OCI-LY1 (cell line): ENCODE results near the gene PSAP.

ENCODE experiments used
- H2AFZ ChIP-seq: fragments of 200-600 bp; sonication (generic), shearing (Covaris generic); 2 replicates; pipeline ENCODE4 v1.6.0; 2014; ENCODE audit warnings: antibody characterized with exemption, mild to moderate bottlenecking, low read length
- H3F3A ChIP-seq: fragments of 200-600 bp; sonication (generic), shearing (Covaris generic); 2 replicates; pipeline ENCODE4 v1.6.0; 2014; ENCODE audit warnings: mild to moderate bottlenecking, antibody characterized with exemption, low read length, moderate library complexity; ENCODE audit not compliant: insufficient read depth
- H3K27ac ChIP-seq: fragments of 200-600 bp; sonication (generic); 2 replicates; pipeline ENCODE4 v1.5.1; 2014; ENCODE audit warnings: low read length, mixed run types, mild to moderate bottlenecking, low read depth; ENCODE audit not compliant: poor library complexity, severe bottlenecking
- H3K27me3 ChIP-seq: fragments of 200-600 bp; sonication (generic); 2 replicates; pipeline ENCODE4 v1.6.0; 2014; ENCODE audit warnings: antibody characterized with exemption, mild to moderate bottlenecking, low read length, moderate library complexity; ENCODE audit not compliant: insufficient read depth
- H3K36me3 ChIP-seq: fragments of 200-600 bp; sonication (generic); 2 replicates; pipeline ENCODE4 v1.6.1; 2014; ENCODE audit warnings: mild to moderate bottlenecking, antibody characterized with exemption, low read length, moderate library complexity, mixed read lengths; ENCODE audit not compliant: insufficient read depth
- H3K4me1 ChIP-seq: fragments of 200-600 bp; sonication (generic); 2 replicates; pipeline ENCODE4 v1.5.1; 2014; ENCODE audit warnings: mild to moderate bottlenecking, low read length, moderate library complexity; ENCODE audit not compliant: insufficient read depth, severe bottlenecking
- H3K4me2 ChIP-seq: fragments of 200-600 bp; sonication (generic), shearing (Covaris generic); 2 replicates; pipeline ENCODE4 v1.6.1; 2014; ENCODE audit warnings: low read length
- H3K4me3 ChIP-seq: fragments of 200-600 bp; sonication (generic); 2 replicates; pipeline ENCODE4 v1.5.1; 2014; ENCODE audit warnings: low read length, low read depth, mild to moderate bottlenecking, mixed read lengths; ENCODE audit not compliant: poor library complexity, severe bottlenecking
- H3K79me2 ChIP-seq: fragments of 200-600 bp; shearing (Covaris generic); 2 replicates; pipeline ENCODE4 v1.6.1; 2016; ENCODE audit warnings: mixed run types, low read length, mixed read lengths; ENCODE audit not compliant: insufficient read depth
- H3K9ac ChIP-seq: fragments of 200-600 bp; sonication (generic), shearing (Covaris generic); 2 replicates; pipeline ENCODE4 v1.6.1; 2014; ENCODE audit warnings: mild to moderate bottlenecking, low read length, mixed read lengths
- H3K9me2 ChIP-seq: fragments of 200-600 bp; sonication (generic), shearing (Covaris generic); 2 replicates; pipeline ENCODE4 v1.6.1; 2014; ENCODE audit warnings: low read depth, mild to moderate bottlenecking, low read length, mixed read lengths
- H3K9me3 ChIP-seq: fragments of 200-600 bp; shearing (Covaris generic); 2 replicates; pipeline ENCODE4 v1.6.1; 2014; ENCODE audit warnings: low read length, mixed read lengths
- H4K20me1 ChIP-seq: fragments of 200-600 bp; sonication (generic), shearing (Covaris generic); 2 replicates; pipeline ENCODE4 v1.6.0; 2016; ENCODE audit warnings: mild to moderate bottlenecking, low read length; ENCODE audit not compliant: insufficient read depth
- EZH2 ChIP-seq: fragments of 200-600 bp; sonication (generic), shearing (Covaris generic); IDR thresholded peaks from 2 replicates; pipeline ENCODE4 v1.8.0; 2017; ENCODE audit warnings: borderline replicate concordance, mixed run types, mild to moderate bottlenecking, antibody characterized with exemption, low read length, moderate library complexity, mixed read lengths
- TF ChIP-seq, protein P1 (sequence below): fragments of 200-600 bp; sonication (generic), shearing (Covaris generic); IDR thresholded peaks from 2 replicates; pipeline ENCODE4 v1.5.1; 2017; ENCODE audit warnings: mild to moderate bottlenecking, antibody characterized with exemption, low read length, moderate library complexity, mixed read lengths

PSAP gene

GRCh38 chr10:71811351-71811750, 39.7 kb downstream of the PSAP start:
- Histone ChIP-seq H3K79me2 (no peaks in the 10 kb centered on the region), H3K4me3 (no peak overlapping the region), H3K9me3 (no peaks in the 10 kb centered on the region), H2AFZ (no peak overlapping the region), H3F3A (no peaks in the 10 kb centered on the region), H3K9me2 (no peaks in the 10 kb centered on the region), H3K4me2 (no peak overlapping the region), H4K20me1 (no peaks in the 10 kb centered on the region), H3K27ac (no peak overlapping the region), H3K9ac (no peak overlapping the region), H3K27me3 (peaks cover 6% of the 10 kb centered on the region; the same call in 1 of the 2 replicates), H3K4me1 (no peaks in the 10 kb centered on the region), H3K36me3 (peaks cover 16% of the 10 kb centered on the region)
- TF ChIP-seq, protein P1, sequence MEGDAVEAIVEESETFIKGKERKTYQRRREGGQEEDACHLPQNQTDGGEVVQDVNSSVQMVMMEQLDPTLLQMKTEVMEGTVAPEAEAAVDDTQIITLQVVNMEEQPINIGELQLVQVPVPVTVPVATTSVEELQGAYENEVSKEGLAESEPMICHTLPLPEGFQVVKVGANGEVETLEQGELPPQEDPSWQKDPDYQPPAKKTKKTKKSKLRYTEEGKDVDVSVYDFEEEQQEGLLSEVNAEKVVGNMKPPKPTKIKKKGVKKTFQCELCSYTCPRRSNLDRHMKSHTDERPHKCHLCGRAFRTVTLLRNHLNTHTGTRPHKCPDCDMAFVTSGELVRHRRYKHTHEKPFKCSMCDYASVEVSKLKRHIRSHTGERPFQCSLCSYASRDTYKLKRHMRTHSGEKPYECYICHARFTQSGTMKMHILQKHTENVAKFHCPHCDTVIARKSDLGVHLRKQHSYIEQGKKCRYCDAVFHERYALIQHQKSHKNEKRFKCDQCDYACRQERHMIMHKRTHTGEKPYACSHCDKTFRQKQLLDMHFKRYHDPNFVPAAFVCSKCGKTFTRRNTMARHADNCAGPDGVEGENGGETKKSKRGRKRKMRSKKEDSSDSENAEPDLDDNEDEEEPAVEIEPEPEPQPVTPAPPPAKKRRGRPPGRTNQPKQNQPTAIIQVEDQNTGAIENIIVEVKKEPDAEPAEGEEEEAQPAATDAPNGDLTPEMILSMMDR: no peak
- TF ChIP-seq EZH2: no peak

- Histone ChIP-seq H3K36me3 (peaks cover 5% of the 10 kb centered on the region), H2AFZ (no peak overlapping the region), H3K9ac (no peak overlapping the region), H4K20me1 (no peaks in the 10 kb centered on the region), H3K27ac (no peak overlapping the region), H3K4me2 (no peak overlapping the region), H3F3A (no peaks in the 10 kb centered on the region), H3K9me3 (no peaks in the 10 kb centered on the region), H3K4me3 (no peak overlapping the region), H3K4me1 (no peaks in the 10 kb centered on the region), H3K27me3 (peaks cover 6% of the 10 kb centered on the region; the same call in 1 of the 2 replicates), H3K79me2 (no peaks in the 10 kb centered on the region), H3K9me2 (no peaks in the 10 kb centered on the region)
- TF ChIP-seq, protein P1: no peak
- no peak for TF ChIP-seq EZH2
These were observed 40.9 kb downstream of the PSAP start for GRCh38 chr10:71810048-71810750.

GRCh38 chr10:71809628-71810027, 41.4 kb downstream of the PSAP start:
- TF ChIP-seq, protein P1: no peak
- no peak for TF ChIP-seq EZH2
- H3K4me1 ChIP-seq: no peaks in the 10 kb centered on the region
- no peaks in the 10 kb centered on the region for H4K20me1 ChIP-seq
- H3K27me3 ChIP-seq: peaks cover 6% of the 10 kb centered on the region; the same call in 1 of the 2 replicates
- H2AFZ ChIP-seq: no peak overlapping the region
- H3K9me3 ChIP-seq: no peaks in the 10 kb centered on the region
- no peak overlapping the region for H3K9ac ChIP-seq
- no peak overlapping the region for H3K4me2 ChIP-seq
- H3F3A ChIP-seq: no peaks in the 10 kb centered on the region
- H3K9me2 ChIP-seq: no peaks in the 10 kb centered on the region
- no peak overlapping the region for H3K4me3 ChIP-seq
- H3K27ac ChIP-seq: no peak overlapping the region
- no peaks in the 10 kb centered on the region for H3K36me3 ChIP-seq
- no peaks in the 10 kb centered on the region for H3K79me2 ChIP-seq
